ENCODE measurements around the gene MUCL3. TPM values are rescaled to one million over a fixed set of nuclear protein-coding genes. Genes with fewer than 3 reads are reported as not detected.

Gene MUCL3
- total and polyA plus RNA-seq, 2 of the 8 experiments (the other 6 are each of a cell fraction or from before 2014, with no cell fraction given), result 0.15 to 0.37 TPM

GRCh38 chr6:30907758-30908591 lies 32.8 kb upstream of the MUCL3 start, which contains the start of gene GTF2H4 (continued):
- TF ChIP-seq RXRA (IDR thresholded peaks at IDR 0.05; ENCODE audit: insufficient read depth, low read depth, low read length) (no peak), HDAC2 (IDR thresholded peaks at IDR 0.05; ENCODE audit: borderline replicate concordance in 1 of 2, low read depth in 2 of 2, low read length in 2 of 2) (peak in 1 of 2 experiments; percentile 73; a peak in 1 of 4 replicates), CREB1 (IDR thresholded peaks at IDR 0.05) (peak; percentile 58)

Measured in H1 (cell line).